ENCODE measurements around the gene POLR3E.
A peak's percentile ranks its signal among the peaks of the same experiment; 100 is the strongest.

POLR3E gene

GRCh38 chr16:22297114-22297870 lies at the start of gene POLR3E:
POLR3E (plus strand) TSS chr16:22297409; CDS start chr16:22302969, 5,560 bp downstream.
- DNase-seq = peak; percentile 98

- peak; percentile 25 for DNase-seq
Measured at GRCh38 chr16:22250522-22250921, 46.7 kb upstream of the POLR3E start.

GRCh38 chr16:22252317-22252716 lies 44.9 kb upstream of the POLR3E start:
- no peak for DNase-seq

- DNase-seq = no peak
Measured at GRCh38 chr16:22253272-22253671, 43.9 kb upstream of the POLR3E start.

GRCh38 chr16:22255335-22255734 lies 41.9 kb upstream of the POLR3E start:
- no peak for DNase-seq

- no peak for DNase-seq
Measured at GRCh38 chr16:22257440-22257839, 39.8 kb upstream of the POLR3E start.

- DNase-seq = no peak
Measured at GRCh38 chr16:22260490-22260889, 36.7 kb upstream of the POLR3E start.

GRCh38 chr16:22262460-22262859 lies 34.7 kb upstream of the POLR3E start:
- DNase-seq = no peak

- DNase-seq = no peak
Measured at GRCh38 chr16:22264786-22265185, 32.4 kb upstream of the POLR3E start.

- no peak for DNase-seq
Measured at GRCh38 chr16:22265351-22265750, 31.9 kb upstream of the POLR3E start.

GRCh38 chr16:22266546-22266945 lies 30.7 kb upstream of the POLR3E start:
- DNase-seq = no peak

GRCh38 chr16:22267764-22268163 lies 29.4 kb upstream of the POLR3E start:
- DNase-seq = no peak

GRCh38 chr16:22270525-22270924 lies 26.7 kb upstream of the POLR3E start:
- DNase-seq = peak; percentile 78

- DNase-seq = no peak
Measured at GRCh38 chr16:22272870-22273650, 24.1 kb upstream of the POLR3E start.

GRCh38 chr16:22274916-22275315 lies 22.3 kb upstream of the POLR3E start:
- no peak for DNase-seq

GRCh38 chr16:22278441-22279230 lies 18.6 kb upstream of the POLR3E start:
- no peak for DNase-seq

GRCh38 chr16:22282254-22282892 lies 14.8 kb upstream of the POLR3E start:
- DNase-seq = peak; percentile 99

GRCh38 chr16:22284637-22285036 lies 12.6 kb upstream of the POLR3E start:
- no peak for DNase-seq

- no peak for DNase-seq
Measured at GRCh38 chr16:22285080-22285479, 12.1 kb upstream of the POLR3E start.

- DNase-seq = no peak
Measured at GRCh38 chr16:22291020-22291419, 6.2 kb upstream of the POLR3E start.

GRCh38 chr16:22291860-22292318 lies 5.3 kb upstream of the POLR3E start:
- no peak for DNase-seq

GRCh38 chr16:22292320-22292719 lies 4.9 kb upstream of the POLR3E start:
- no peak for DNase-seq
